ENCODE measurements around the gene WNT5A. TPM values are rescaled to one million over a fixed set of nuclear protein-coding genes. Genes with fewer than 3 reads are reported as not detected.

WNT5A gene
- polyA plus RNA-seq, 1 donor (not counting 4 experiments of a cell fraction or from before 2014, with no cell fraction given) = 9.4 TPM

- dilution Hi-C loops (cut with MboI; ENCODE audit: extremely low pct_ligation_motif_present, low sequenced_read_pairs) = no loop called here
- peak; percentile 9 for FAIRE-seq
These were observed 14.8 kb upstream of the WNT5A start for GRCh38 chr3:55501905-55502304.

GRCh38 chr3:55500555-55501330 lies 13.6 kb upstream of the WNT5A start:
- no peak overlapping the region for H3K4me3 ChIP-seq (ENCODE audit: control insufficient read depth in 2 of 3, extremely low read depth in 1 of 3, insufficient read depth in 2 of 3, low read depth in 1 of 3, low read length in 3 of 3)
- H4K20me1 ChIP-seq (ENCODE audit: control insufficient read depth, extremely low read depth, insufficient read depth, low read length) = no peaks in the 10 kb centered on the region
- DNase-seq (ENCODE audit: low read depth, low spot score) (no peak), FAIRE-seq (peak; percentile 84)
- dilution Hi-C loops (cut with MboI; ENCODE audit: extremely low pct_ligation_motif_present, low sequenced_read_pairs) = no loop called here
- no peak overlapping the region for H3K9ac ChIP-seq (ENCODE audit: control insufficient read depth, extremely low read depth, insufficient read depth, low read length)
- H3K9me1 ChIP-seq (ENCODE audit: control insufficient read depth, extremely low read depth, insufficient read depth, low read length) = no peaks in the 10 kb centered on the region
- H3K27me3 ChIP-seq (ENCODE audit: control insufficient read depth, extremely low read depth, insufficient read depth, low read length) = no peaks in the 10 kb centered on the region
- no peak for TF ChIP-seq EZH2 (IDR thresholded peaks at IDR 0.05; ENCODE audit: low read length)
- TF ChIP-seq, protein P1, sequence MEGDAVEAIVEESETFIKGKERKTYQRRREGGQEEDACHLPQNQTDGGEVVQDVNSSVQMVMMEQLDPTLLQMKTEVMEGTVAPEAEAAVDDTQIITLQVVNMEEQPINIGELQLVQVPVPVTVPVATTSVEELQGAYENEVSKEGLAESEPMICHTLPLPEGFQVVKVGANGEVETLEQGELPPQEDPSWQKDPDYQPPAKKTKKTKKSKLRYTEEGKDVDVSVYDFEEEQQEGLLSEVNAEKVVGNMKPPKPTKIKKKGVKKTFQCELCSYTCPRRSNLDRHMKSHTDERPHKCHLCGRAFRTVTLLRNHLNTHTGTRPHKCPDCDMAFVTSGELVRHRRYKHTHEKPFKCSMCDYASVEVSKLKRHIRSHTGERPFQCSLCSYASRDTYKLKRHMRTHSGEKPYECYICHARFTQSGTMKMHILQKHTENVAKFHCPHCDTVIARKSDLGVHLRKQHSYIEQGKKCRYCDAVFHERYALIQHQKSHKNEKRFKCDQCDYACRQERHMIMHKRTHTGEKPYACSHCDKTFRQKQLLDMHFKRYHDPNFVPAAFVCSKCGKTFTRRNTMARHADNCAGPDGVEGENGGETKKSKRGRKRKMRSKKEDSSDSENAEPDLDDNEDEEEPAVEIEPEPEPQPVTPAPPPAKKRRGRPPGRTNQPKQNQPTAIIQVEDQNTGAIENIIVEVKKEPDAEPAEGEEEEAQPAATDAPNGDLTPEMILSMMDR (optimal IDR thresholded peaks at IDR 0.05 in 1 of 3, IDR thresholded peaks at IDR 0.05 in 1 of 3, conservative IDR thresholded peaks at IDR 0.05 in 1 of 3; ENCODE audit: extremely low read depth in 1 of 3, insufficient read depth in 2 of 3, low read length in 3 of 3) = no peak
- peak overlapping the region; percentile 25 for H3K4me2 ChIP-seq (ENCODE audit: control insufficient read depth, extremely low read depth, insufficient read depth, low read depth, low read length)
- H3K9me3 ChIP-seq (ENCODE audit: control insufficient read depth, low read depth, low read length) = no peaks in the 10 kb centered on the region
- H3K36me3 ChIP-seq (ENCODE audit: control insufficient read depth in 2 of 2, extremely low read depth in 1 of 2, insufficient read depth in 2 of 2, low read length in 2 of 2) = no peaks in the 10 kb centered on the region
- H3K79me2 ChIP-seq (ENCODE audit: control insufficient read depth, insufficient read depth, low read length) = no peaks in the 10 kb centered on the region
- peak overlapping the region; percentile 4 for H3K27ac ChIP-seq (ENCODE audit: control insufficient read depth, insufficient read depth, low read length)
- H2AFZ ChIP-seq (ENCODE audit: control insufficient read depth, low read length) = no peak overlapping the region
- peaks cover 15% of the 10 kb centered on the region for H3K4me1 ChIP-seq (ENCODE audit: control insufficient read depth, extremely low read depth, insufficient read depth, low read length)

More at GRCh38 chr3:55501905-55502304, 14.8 kb upstream of the WNT5A start:
- TF ChIP-seq EZH2 (IDR thresholded peaks at IDR 0.05; ENCODE audit: low read length) = no peak
- TF ChIP-seq, protein P1 (optimal IDR thresholded peaks at IDR 0.05 in 1 of 3, IDR thresholded peaks at IDR 0.05 in 1 of 3, conservative IDR thresholded peaks at IDR 0.05 in 1 of 3; ENCODE audit: extremely low read depth in 1 of 3, insufficient read depth in 2 of 3, low read length in 3 of 3) = no peak
- H3K36me3 ChIP-seq (ENCODE audit: control insufficient read depth in 2 of 2, extremely low read depth in 1 of 2, insufficient read depth in 2 of 2, low read length in 2 of 2) = no peaks in the 10 kb centered on the region
- no peaks in the 10 kb centered on the region for H3K27me3 ChIP-seq (ENCODE audit: control insufficient read depth, extremely low read depth, insufficient read depth, low read length)
- H3K27ac ChIP-seq (ENCODE audit: control insufficient read depth, insufficient read depth, low read length) = no peak overlapping the region
- H3K9me1 ChIP-seq (ENCODE audit: control insufficient read depth, extremely low read depth, insufficient read depth, low read length) = no peaks in the 10 kb centered on the region
- DNase-seq (ENCODE audit: low read depth, low spot score) = no peak
- H4K20me1 ChIP-seq (ENCODE audit: control insufficient read depth, extremely low read depth, insufficient read depth, low read length) = no peaks in the 10 kb centered on the region
- no peak overlapping the region for H3K9ac ChIP-seq (ENCODE audit: control insufficient read depth, extremely low read depth, insufficient read depth, low read length)
- H3K79me2 ChIP-seq (ENCODE audit: control insufficient read depth, insufficient read depth, low read length) = no peaks in the 10 kb centered on the region
- no peak overlapping the region for H2AFZ ChIP-seq (ENCODE audit: control insufficient read depth, low read length)
- peaks cover 17% of the 10 kb centered on the region for H3K4me1 ChIP-seq (ENCODE audit: control insufficient read depth, extremely low read depth, insufficient read depth, low read length)
- H3K4me3 ChIP-seq (ENCODE audit: control insufficient read depth in 2 of 3, extremely low read depth in 1 of 3, insufficient read depth in 2 of 3, low read depth in 1 of 3, low read length in 3 of 3) = no peak overlapping the region
- no peaks in the 10 kb centered on the region for H3K9me3 ChIP-seq (ENCODE audit: control insufficient read depth, low read depth, low read length)
- H3K4me2 ChIP-seq (ENCODE audit: control insufficient read depth, extremely low read depth, insufficient read depth, low read depth, low read length) = no peak overlapping the region
